GM21526 (cell line): ENCODE data around the gene STAG1.

ENCODE experiments used
- ATAC-seq: cut with Tn5 transposase; IDR thresholded peaks from one replicate; pipeline ENCODE4 v1.9.1; 2021; ENCODE audit warnings: moderate library complexity; ENCODE audit not compliant: unreplicated experiment, low FRiP score

Gene STAG1

DNA sequence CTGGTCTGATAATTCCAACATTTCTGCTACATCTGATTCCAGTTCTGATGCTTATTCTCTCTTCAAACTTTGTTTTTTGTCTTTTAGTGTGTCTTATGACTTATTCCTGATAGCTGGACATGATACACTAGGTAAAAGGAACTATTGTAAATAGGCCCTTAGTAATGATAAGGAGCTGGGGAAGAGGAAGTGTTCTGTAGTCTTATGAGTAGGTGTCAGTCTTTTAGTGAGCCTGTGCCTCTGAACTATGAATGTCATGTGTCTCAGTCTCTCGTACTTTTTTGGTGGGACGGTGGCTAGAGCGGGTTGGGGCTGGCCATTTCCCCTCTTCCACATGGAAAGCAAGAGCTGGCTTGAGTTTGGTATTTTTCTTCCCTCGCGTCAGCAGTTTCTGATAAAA, 460.9 kb downstream of the STAG1 start:
- no peak for ATAC-seq
